HEK293 (cell line): ENCODE measurements around the gene SLC25A14.

Experiments
- CTCF ChIA-PET: fragments of 350-600 bp; formaldehyde crosslinking; extraction: SDS; loops from one replicate; lab custom pipeline; 2021; ENCODE audit warnings: antibody characterized with exemption; lab: Yijun Ruan, JAX
- POLR2A ChIA-PET: fragments of 300-600 bp; formaldehyde crosslinking; extraction: SDS; loops from one replicate; lab custom pipeline; 2020; ENCODE audit warnings: antibody characterized with exemption, inconsistent platforms; lab: Yijun Ruan, JAX
- H3K27ac ChIP-seq: fragments of 200-500 bp; sonication (Bioruptor generic); 2 replicates; pipeline ENCODE4 v1.5.1; 2014; ENCODE audit warnings: low read depth, low read length, control low read depth, inconsistent platforms; ENCODE audit errors: extremely low read depth
- H3K36me3 ChIP-seq, 2 experiments: fragments of 200-500 bp in 1 of 2; sonication (Bioruptor generic) in 1 of 2; 1 replicate in 1 of 2; 2 replicates in 1 of 2; pipeline ENCODE4 v1.5.1; 2014 to 2017; ENCODE audit warnings: inconsistent platforms in 2 of 2, low read length in 2 of 2; ENCODE audit not compliant: control insufficient read depth in 2 of 2, insufficient read depth in 1 of 2
- H3K4me1 ChIP-seq: fragments of 200-500 bp; sonication (Bioruptor generic); 2 replicates; pipeline ENCODE4 v1.5.1; 2014; ENCODE audit warnings: mild to moderate bottlenecking, low read length, inconsistent platforms; ENCODE audit not compliant: control insufficient read depth, insufficient read depth
- H3K4me3 ChIP-seq: 2 replicates; pipeline ENCODE4 v1.5.1; 2011; ENCODE audit warnings: low read depth, mild to moderate bottlenecking, control low read depth, low read length, moderate library complexity
- H3K9me3 ChIP-seq: fragments of 200-500 bp; sonication (Bioruptor generic); 2 replicates; pipeline ENCODE4 v1.5.1; 2014; ENCODE audit warnings: low read depth, low read length, inconsistent platforms; ENCODE audit not compliant: control insufficient read depth, insufficient read depth
- CTCF ChIP-seq: fragments of 450-650 bp; formaldehyde crosslinking; IDR thresholded peaks from 2 replicates; pipeline ENCODE4 v1.5.1; 2016; ENCODE audit warnings: missing biosample characterization, missing genetic modification characterization
- PRDM10 ChIP-seq: fragments of 450-650 bp; formaldehyde crosslinking; IDR thresholded peaks from 2 replicates; pipeline ENCODE4 v1.5.1; 2016; ENCODE audit warnings: missing biosample characterization, missing genetic modification characterization
- YY2 ChIP-seq: fragments of 450-650 bp; formaldehyde crosslinking; IDR thresholded peaks from 2 replicates; pipeline ENCODE4 v1.5.1; 2016; ENCODE audit warnings: missing biosample characterization, missing genetic modification characterization
- ZBTB10 ChIP-seq: fragments of 450-650 bp; formaldehyde crosslinking; IDR thresholded peaks from 2 replicates; pipeline ENCODE4 v1.5.1; 2016; ENCODE audit warnings: missing biosample characterization, missing genetic modification characterization
- ZBTB21 ChIP-seq: fragments of 450-650 bp; formaldehyde crosslinking; IDR thresholded peaks from 2 replicates; pipeline ENCODE4 v1.5.1; 2017; ENCODE audit warnings: missing biosample characterization, missing genetic modification characterization
- ZBTB49 ChIP-seq: fragments of 450-650 bp; formaldehyde crosslinking; IDR thresholded peaks from 2 replicates; pipeline ENCODE4 v1.5.1; 2016; ENCODE audit warnings: missing biosample characterization, missing genetic modification characterization, low read depth
- ZBTB8A ChIP-seq: fragments of 450-650 bp; formaldehyde crosslinking; IDR thresholded peaks from 2 replicates; pipeline ENCODE4 v1.5.1; 2016; ENCODE audit warnings: missing biosample characterization, missing genetic modification characterization
- ZFP69B ChIP-seq: fragments of 450-650 bp; formaldehyde crosslinking; IDR thresholded peaks from 2 replicates; pipeline ENCODE4 v1.5.1; 2016; ENCODE audit warnings: missing biosample characterization, missing genetic modification characterization
- ZIC2 ChIP-seq: fragments of 450-650 bp; formaldehyde crosslinking; IDR thresholded peaks from 2 replicates; pipeline ENCODE4 v1.5.1; 2016; ENCODE audit warnings: missing biosample characterization, missing genetic modification characterization
- ZNF148 ChIP-seq: fragments of 450-650 bp; formaldehyde crosslinking; IDR thresholded peaks from 2 replicates; pipeline ENCODE4 v1.5.0; 2017; ENCODE audit warnings: missing biosample characterization, missing genetic modification characterization, borderline replicate concordance
- ZNF324 ChIP-seq: fragments of 450-650 bp; formaldehyde crosslinking; IDR thresholded peaks from 2 replicates; pipeline ENCODE4 v1.5.1; 2016; ENCODE audit warnings: missing biosample characterization, missing genetic modification characterization
- ZNF335 ChIP-seq: fragments of 450-650 bp; formaldehyde crosslinking; conservative IDR thresholded peaks from 2 replicates; pipeline ENCODE4 v1.5.1; 2016; ENCODE audit warnings: missing biosample characterization, missing genetic modification characterization
- ZNF529 ChIP-seq: fragments of 450-650 bp; formaldehyde crosslinking; IDR thresholded peaks from 2 replicates; pipeline ENCODE4 v1.5.1; 2017; ENCODE audit warnings: missing genetic modification characterization, missing biosample characterization; ENCODE audit not compliant: insufficient replicate concordance
- ZNF624 ChIP-seq: fragments of 450-650 bp; formaldehyde crosslinking; IDR thresholded peaks from 2 replicates; pipeline ENCODE4 v1.5.1; 2017; ENCODE audit warnings: missing biosample characterization, missing genetic modification characterization
- ZNF664 ChIP-seq: fragments of 450-650 bp; formaldehyde crosslinking; IDR thresholded peaks from 2 replicates; pipeline ENCODE4 v1.5.1; 2016; ENCODE audit warnings: missing biosample characterization, missing genetic modification characterization
- ZNF704 ChIP-seq: fragments of 450-650 bp; formaldehyde crosslinking; IDR thresholded peaks from 2 replicates; pipeline ENCODE4 v1.5.1; 2016; ENCODE audit warnings: missing biosample characterization, missing genetic modification characterization
- ZSCAN18 ChIP-seq: fragments of 450-650 bp; formaldehyde crosslinking; IDR thresholded peaks from 2 replicates; pipeline ENCODE4 v1.5.1; 2016; ENCODE audit warnings: missing biosample characterization, missing genetic modification characterization

Gene SLC25A14

GRCh38 chrX:130299279-130300009, 40.3 kb upstream of the SLC25A14 start:
- Histone ChIP-seq H3K9me3 (no peaks in the 10 kb centered on the region), H3K4me3 (no peak overlapping the region), H3K27ac (no peak overlapping the region), H3K36me3 (no peaks in the 10 kb centered on the region), H3K4me1 (0 out of 2 replicates have a peak, but pooled peaks cover 2% of the 10 kb centered on the region)
- TF ChIP-seq ZFP69B (no peak), YY2 (tag by site-specific recombination) (no peak), ZNF664 (tag by site-specific recombination) (no peak), ZSCAN18 (no peak), ZNF335 (tag by site-specific recombination) (no peak), ZNF624 (tag by site-specific recombination) (no peak), ZBTB49 (no peak), ZBTB8A (tag by site-specific recombination) (no peak), ZIC2 (tag by site-specific recombination) (no peak), ZNF529 (tag by site-specific recombination) (no peak), ZBTB21 (no peak), ZNF148 (no peak), ZNF704 (tag by site-specific recombination) (no peak), ZNF324 (tag by site-specific recombination) (no peak), CTCF (no peak)
- CTCF ChIA-PET = no interaction called here
- POLR2A ChIA-PET = no interaction called here

GRCh38 chrX:130300010-130300282, 39.8 kb upstream of the SLC25A14 start:
- no peak overlapping the region for H3K27ac ChIP-seq
- 0 out of 2 replicates have a peak, but pooled peaks have one; percentile 21 for TF ChIP-seq PRDM10 (tag by site-specific recombination)
- TF ChIP-seq ZBTB10 (tag by site-specific recombination) = no peak
- POLR2A ChIA-PET = no interaction called here
- no peaks in the 10 kb centered on the region for H3K9me3 ChIP-seq
- CTCF ChIA-PET = no interaction called here
- H3K4me1 ChIP-seq = 0 out of 2 replicates have a peak, but pooled peaks cover 2% of the 10 kb centered on the region
- no peak overlapping the region for H3K4me3 ChIP-seq
- H3K36me3 ChIP-seq = no peaks in the 10 kb centered on the region
